ENCODE results near the gene SGCD.

Gene SGCD

GRCh38 chr5:156277290-156277689 is 49.7 kb upstream of the SGCD start (continued):
- TF ChIP-seq ZNF513 (tag by site-specific recombination; IDR thresholded peaks at IDR 0.05) (no peak), ZNF544 (tag by site-specific recombination; IDR thresholded peaks at IDR 0.05) (no peak)

- ChIA-PET POLR2A (no interaction called here), CTCF (no interaction called here)
These were observed 31.5 kb upstream of the SGCD start for GRCh38 chr5:156295431-156295830.

GRCh38 chr5:156310115-156310514 is 16.8 kb upstream of the SGCD start:
- POLR2A ChIA-PET, result no interaction called here
- CTCF ChIA-PET, result interaction anchor here (0.6 kb wide), 2 partner anchors 244 to 484 kb away, joined by 3 to 4 read pairs; no protein-coding TSS in a partner anchor

More at GRCh38 chr5:156295431-156295830, 31.5 kb upstream of the SGCD start:
- no peak overlapping the region for H3K27ac ChIP-seq (ENCODE audit: extremely low read depth, low read depth, low read length)
- no peak overlapping the region for H3K4me3 ChIP-seq (ENCODE audit: low read depth, low read length)
- no peaks in the 10 kb centered on the region for H3K9me3 ChIP-seq (ENCODE audit: control insufficient read depth, insufficient read depth, low read depth, low read length)
- H3K36me3 ChIP-seq (ENCODE audit: control insufficient read depth in 2 of 2, insufficient read depth in 1 of 2, low read length in 2 of 2), result no peaks in the 10 kb centered on the region
- no peaks in the 10 kb centered on the region for H3K4me1 ChIP-seq (ENCODE audit: control insufficient read depth, insufficient read depth, low read length)
- no peak for TF ChIP-seq KLF17 (tag by site-specific recombination; IDR thresholded peaks at IDR 0.05)
- no peak for TF ChIP-seq ZNF48 (tag by site-specific recombination; IDR thresholded peaks at IDR 0.05)
- TF ChIP-seq ZNF692 (tag by site-specific recombination; IDR thresholded peaks at IDR 0.05), result no peak
- TF ChIP-seq ZNF280C (tag by site-specific recombination; IDR thresholded peaks at IDR 0.05), result no peak

GRCh38 chr5:156312897-156313694 is 13.9 kb upstream of the SGCD start:
- ChIA-PET POLR2A (no interaction called here), CTCF (no interaction called here)
- Histone ChIP-seq H3K27ac (ENCODE audit: extremely low read depth, low read depth, low read length) (no peak overlapping the region), H3K4me3 (ENCODE audit: low read depth, low read length) (no peak overlapping the region), H3K36me3 (ENCODE audit: control insufficient read depth in 2 of 2, insufficient read depth in 1 of 2, low read length in 2 of 2) (no peaks in the 10 kb centered on the region), H3K9me3 (ENCODE audit: control insufficient read depth, insufficient read depth, low read depth, low read length) (no peaks in the 10 kb centered on the region), H3K4me1 (ENCODE audit: control insufficient read depth, insufficient read depth, low read length) (no peaks in the 10 kb centered on the region)
- TF ChIP-seq ZNF132 (tag by site-specific recombination; IDR thresholded peaks at IDR 0.05; ENCODE audit: borderline replicate concordance) (no peak), ZFP69B (tag by site-specific recombination; IDR thresholded peaks at IDR 0.05) (no peak), PATZ1 (tag by site-specific recombination; IDR thresholded peaks at IDR 0.05) (no peak), ZNF654 (tag by site-specific recombination; IDR thresholded peaks at IDR 0.05; ENCODE audit: low read depth) (no peak), ZNF311 (tag by site-specific recombination; IDR thresholded peaks at IDR 0.05; ENCODE audit: borderline replicate concordance) (no peak), ZIC2 (tag by site-specific recombination; IDR thresholded peaks at IDR 0.05) (no peak), SCRT2 (tag by site-specific recombination; IDR thresholded peaks at IDR 0.05) (no peak), ZBTB48 (tag by site-specific recombination; IDR thresholded peaks at IDR 0.05) (no peak), ZNF112 (tag by site-specific recombination; IDR thresholded peaks at IDR 0.05) (no peak), OVOL3 (tag by site-specific recombination; IDR thresholded peaks at IDR 0.05) (no peak), TRIM28 (IDR thresholded peaks at IDR 0.05; ENCODE audit: borderline replicate concordance, low read length) (no peak), SP3 (tag by site-specific recombination; IDR thresholded peaks at IDR 0.05) (no peak), ZBTB8A (tag by site-specific recombination; IDR thresholded peaks at IDR 0.05) (no peak), KLF10 (tag by site-specific recombination; IDR thresholded peaks at IDR 0.05) (no peak)

More at GRCh38 chr5:156310115-156310514, 16.8 kb upstream of the SGCD start:
- TF ChIP-seq ZNF341 (tag by site-specific recombination; IDR thresholded peaks at IDR 0.05; ENCODE audit: low read depth), result no peak
- no peak for TF ChIP-seq ZNF157 (tag by site-specific recombination; IDR thresholded peaks at IDR 0.05)
- no peak for TF ChIP-seq ZNF677 (tag by site-specific recombination; IDR thresholded peaks at IDR 0.05)
- no peak for TF ChIP-seq ZNF416 (tag by site-specific recombination; IDR thresholded peaks at IDR 0.05)
- TF ChIP-seq ZIC2 (tag by site-specific recombination; IDR thresholded peaks at IDR 0.05), result no peak
- Histone ChIP-seq H3K9me3 (ENCODE audit: control insufficient read depth, insufficient read depth, low read depth, low read length) (no peaks in the 10 kb centered on the region), H3K4me1 (ENCODE audit: control insufficient read depth, insufficient read depth, low read length) (no peaks in the 10 kb centered on the region), H3K4me3 (ENCODE audit: low read depth, low read length) (no peak overlapping the region), H3K36me3 (ENCODE audit: control insufficient read depth in 2 of 2, insufficient read depth in 1 of 2, low read length in 2 of 2) (no peaks in the 10 kb centered on the region), H3K27ac (ENCODE audit: extremely low read depth, low read depth, low read length) (no peak overlapping the region)

All from HEK293 (cell line).